Measurements from ENCODE around the gene MBD1.
"Not testable (repeated sequence)": the region's sequence is repeated elsewhere in the genome, so short reads cannot be mapped to it uniquely, and the experiment has no call there.

Gene MBD1

GRCh38 chr18:50281295-50281971, at the start of gene MBD1:
TSS of gene MBD1 (minus strand) at chr18:50281523. CDS start at chr18:50279992, 1,531 bp downstream.
- DNase-seq (ENCODE audit: low read depth): peak; percentile 96

GRCh38 chr18:50330176-50330575, 48.9 kb upstream of the MBD1 start:
- DNase-seq (ENCODE audit: low read depth): no peak

- no peak for DNase-seq (ENCODE audit: low read depth)
Measured at GRCh38 chr18:50327983-50328382, 46.7 kb upstream of the MBD1 start.

- no peak for DNase-seq (ENCODE audit: low read depth)
Measured at GRCh38 chr18:50320719-50321118, 39.4 kb upstream of the MBD1 start.

GRCh38 chr18:50315100-50315871, 34.0 kb upstream of the MBD1 start:
- no peak for DNase-seq (ENCODE audit: low read depth)

- DNase-seq (ENCODE audit: low read depth): no peak
Measured at GRCh38 chr18:50313873-50314460, 32.6 kb upstream of the MBD1 start.

- DNase-seq (ENCODE audit: low read depth): no peak
Measured at GRCh38 chr18:50313031-50313607, 31.8 kb upstream of the MBD1 start.

GRCh38 chr18:50312296-50313030, 31.1 kb upstream of the MBD1 start:
- DNase-seq (ENCODE audit: low read depth): no peak

GRCh38 chr18:50311650-50312049, 30.3 kb upstream of the MBD1 start:
- DNase-seq (ENCODE audit: low read depth): no peak

GRCh38 chr18:50310080-50310479, 28.8 kb upstream of the MBD1 start:
- no peak for DNase-seq (ENCODE audit: low read depth)

GRCh38 chr18:50308851-50309250, 27.5 kb upstream of the MBD1 start:
- DNase-seq (ENCODE audit: low read depth): not testable (repeated sequence)

GRCh38 chr18:50307738-50308470, 26.6 kb upstream of the MBD1 start:
- DNase-seq (ENCODE audit: low read depth): peak; percentile 94

- no peak for DNase-seq (ENCODE audit: low read depth)
Measured at GRCh38 chr18:50307400-50307737, 26.0 kb upstream of the MBD1 start.

GRCh38 chr18:50306944-50307343, 25.6 kb upstream of the MBD1 start:
- DNase-seq (ENCODE audit: low read depth): peak; percentile 15

GRCh38 chr18:50301074-50301473, 19.8 kb upstream of the MBD1 start:
- no peak for DNase-seq (ENCODE audit: low read depth)

- no peak for DNase-seq (ENCODE audit: low read depth)
Measured at GRCh38 chr18:50299626-50300388, 18.5 kb upstream of the MBD1 start.

- DNase-seq (ENCODE audit: low read depth): no peak
Measured at GRCh38 chr18:50298443-50299284, 17.3 kb upstream of the MBD1 start.

GRCh38 chr18:50297621-50298442, 16.5 kb upstream of the MBD1 start:
- peak; percentile 69 for DNase-seq (ENCODE audit: low read depth)

GRCh38 chr18:50293039-50293438, 11.7 kb upstream of the MBD1 start:
- no peak for DNase-seq (ENCODE audit: low read depth)
